ENCODE data around the gene BRK1. TPM values are rescaled to one million over a fixed set of nuclear protein-coding genes. Genes with fewer than 3 reads are reported as not detected.

The BRK1 gene
- total and polyA plus RNA-seq, 9 of the 15 experiments (the other 6 are each of a cell fraction or from before 2014, with no cell fraction given) = 105 to 634 (median 250) TPM

DNA sequence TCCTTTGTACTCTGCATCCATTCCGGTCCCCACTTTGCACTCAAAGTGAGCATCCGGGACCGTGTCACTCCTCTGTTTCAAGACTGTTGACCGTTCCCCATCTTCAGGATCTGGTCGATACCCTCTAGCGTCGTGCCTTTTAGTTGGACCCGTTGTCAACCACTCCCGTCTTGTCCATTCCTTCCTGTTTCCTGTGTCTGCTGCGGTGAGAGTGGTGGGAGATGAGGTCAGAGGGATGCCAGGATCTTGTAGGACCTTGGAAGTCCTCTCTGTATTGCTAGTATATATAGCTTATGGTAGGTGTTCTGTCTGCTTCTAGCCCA lies 624 bp downstream of the BRK1 start (continued):
- TF ChIP-seq, protein P1, sequence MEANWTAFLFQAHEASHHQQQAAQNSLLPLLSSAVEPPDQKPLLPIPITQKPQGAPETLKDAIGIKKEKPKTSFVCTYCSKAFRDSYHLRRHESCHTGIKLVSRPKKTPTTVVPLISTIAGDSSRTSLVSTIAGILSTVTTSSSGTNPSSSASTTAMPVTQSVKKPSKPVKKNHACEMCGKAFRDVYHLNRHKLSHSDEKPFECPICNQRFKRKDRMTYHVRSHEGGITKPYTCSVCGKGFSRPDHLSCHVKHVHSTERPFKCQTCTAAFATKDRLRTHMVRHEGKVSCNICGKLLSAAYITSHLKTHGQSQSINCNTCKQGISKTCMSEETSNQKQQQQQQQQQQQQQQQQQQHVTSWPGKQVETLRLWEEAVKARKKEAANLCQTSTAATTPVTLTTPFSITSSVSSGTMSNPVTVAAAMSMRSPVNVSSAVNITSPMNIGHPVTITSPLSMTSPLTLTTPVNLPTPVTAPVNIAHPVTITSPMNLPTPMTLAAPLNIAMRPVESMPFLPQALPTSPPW (CRISPR knock-in tag; IDR thresholded peaks at IDR 0.05) = peak; percentile 21; the same call in 1 of the 2 replicates
- TF ChIP-seq, protein P2, sequence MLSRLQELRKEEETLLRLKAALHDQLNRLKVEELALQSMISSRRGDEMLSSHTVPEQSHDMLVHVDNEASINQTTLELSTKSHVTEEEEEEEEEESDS (CRISPR knock-in tag; IDR thresholded peaks at IDR 0.05) = no peak
- TF ChIP-seq ZNF23 (CRISPR knock-in tag; IDR thresholded peaks at IDR 0.05) = no peak
- TF ChIP-seq ESRRA (IDR thresholded peaks at IDR 0.05; ENCODE audit: borderline replicate concordance, low read depth) = no peak
- TF ChIP-seq KDM1A (IDR thresholded peaks at IDR 0.05) = no peak
- no peak for TF ChIP-seq FOS (IDR thresholded peaks at IDR 0.05; ENCODE audit: extremely low read depth, insufficient read length)
- TF ChIP-seq, protein P3, sequence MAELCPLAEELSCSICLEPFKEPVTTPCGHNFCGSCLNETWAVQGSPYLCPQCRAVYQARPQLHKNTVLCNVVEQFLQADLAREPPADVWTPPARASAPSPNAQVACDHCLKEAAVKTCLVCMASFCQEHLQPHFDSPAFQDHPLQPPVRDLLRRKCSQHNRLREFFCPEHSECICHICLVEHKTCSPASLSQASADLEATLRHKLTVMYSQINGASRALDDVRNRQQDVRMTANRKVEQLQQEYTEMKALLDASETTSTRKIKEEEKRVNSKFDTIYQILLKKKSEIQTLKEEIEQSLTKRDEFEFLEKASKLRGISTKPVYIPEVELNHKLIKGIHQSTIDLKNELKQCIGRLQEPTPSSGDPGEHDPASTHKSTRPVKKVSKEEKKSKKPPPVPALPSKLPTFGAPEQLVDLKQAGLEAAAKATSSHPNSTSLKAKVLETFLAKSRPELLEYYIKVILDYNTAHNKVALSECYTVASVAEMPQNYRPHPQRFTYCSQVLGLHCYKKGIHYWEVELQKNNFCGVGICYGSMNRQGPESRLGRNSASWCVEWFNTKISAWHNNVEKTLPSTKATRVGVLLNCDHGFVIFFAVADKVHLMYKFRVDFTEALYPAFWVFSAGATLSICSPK (IDR thresholded peaks at IDR 0.05; ENCODE audit: borderline replicate concordance) = 0 out of 2 replicates have a peak, but pooled peaks have one; percentile 36
- TF ChIP-seq, protein P4, sequence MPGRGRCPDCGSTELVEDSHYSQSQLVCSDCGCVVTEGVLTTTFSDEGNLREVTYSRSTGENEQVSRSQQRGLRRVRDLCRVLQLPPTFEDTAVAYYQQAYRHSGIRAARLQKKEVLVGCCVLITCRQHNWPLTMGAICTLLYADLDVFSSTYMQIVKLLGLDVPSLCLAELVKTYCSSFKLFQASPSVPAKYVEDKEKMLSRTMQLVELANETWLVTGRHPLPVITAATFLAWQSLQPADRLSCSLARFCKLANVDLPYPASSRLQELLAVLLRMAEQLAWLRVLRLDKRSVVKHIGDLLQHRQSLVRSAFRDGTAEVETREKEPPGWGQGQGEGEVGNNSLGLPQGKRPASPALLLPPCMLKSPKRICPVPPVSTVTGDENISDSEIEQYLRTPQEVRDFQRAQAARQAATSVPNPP (IDR thresholded peaks at IDR 0.05; ENCODE audit: borderline replicate concordance, insufficient read depth, insufficient read length) = no peak
- no peak for TF ChIP-seq NFATC3 (IDR thresholded peaks at IDR 0.05)
- TF ChIP-seq ETS2 (tag; IDR thresholded peaks at IDR 0.05; ENCODE audit: borderline replicate concordance, poor library complexity, severe bottlenecking) = no peak
- no peak for TF ChIP-seq SRSF9 (IDR thresholded peaks at IDR 0.05; ENCODE audit: borderline replicate concordance, low read depth, low read length)
- TF ChIP-seq, protein P5, sequence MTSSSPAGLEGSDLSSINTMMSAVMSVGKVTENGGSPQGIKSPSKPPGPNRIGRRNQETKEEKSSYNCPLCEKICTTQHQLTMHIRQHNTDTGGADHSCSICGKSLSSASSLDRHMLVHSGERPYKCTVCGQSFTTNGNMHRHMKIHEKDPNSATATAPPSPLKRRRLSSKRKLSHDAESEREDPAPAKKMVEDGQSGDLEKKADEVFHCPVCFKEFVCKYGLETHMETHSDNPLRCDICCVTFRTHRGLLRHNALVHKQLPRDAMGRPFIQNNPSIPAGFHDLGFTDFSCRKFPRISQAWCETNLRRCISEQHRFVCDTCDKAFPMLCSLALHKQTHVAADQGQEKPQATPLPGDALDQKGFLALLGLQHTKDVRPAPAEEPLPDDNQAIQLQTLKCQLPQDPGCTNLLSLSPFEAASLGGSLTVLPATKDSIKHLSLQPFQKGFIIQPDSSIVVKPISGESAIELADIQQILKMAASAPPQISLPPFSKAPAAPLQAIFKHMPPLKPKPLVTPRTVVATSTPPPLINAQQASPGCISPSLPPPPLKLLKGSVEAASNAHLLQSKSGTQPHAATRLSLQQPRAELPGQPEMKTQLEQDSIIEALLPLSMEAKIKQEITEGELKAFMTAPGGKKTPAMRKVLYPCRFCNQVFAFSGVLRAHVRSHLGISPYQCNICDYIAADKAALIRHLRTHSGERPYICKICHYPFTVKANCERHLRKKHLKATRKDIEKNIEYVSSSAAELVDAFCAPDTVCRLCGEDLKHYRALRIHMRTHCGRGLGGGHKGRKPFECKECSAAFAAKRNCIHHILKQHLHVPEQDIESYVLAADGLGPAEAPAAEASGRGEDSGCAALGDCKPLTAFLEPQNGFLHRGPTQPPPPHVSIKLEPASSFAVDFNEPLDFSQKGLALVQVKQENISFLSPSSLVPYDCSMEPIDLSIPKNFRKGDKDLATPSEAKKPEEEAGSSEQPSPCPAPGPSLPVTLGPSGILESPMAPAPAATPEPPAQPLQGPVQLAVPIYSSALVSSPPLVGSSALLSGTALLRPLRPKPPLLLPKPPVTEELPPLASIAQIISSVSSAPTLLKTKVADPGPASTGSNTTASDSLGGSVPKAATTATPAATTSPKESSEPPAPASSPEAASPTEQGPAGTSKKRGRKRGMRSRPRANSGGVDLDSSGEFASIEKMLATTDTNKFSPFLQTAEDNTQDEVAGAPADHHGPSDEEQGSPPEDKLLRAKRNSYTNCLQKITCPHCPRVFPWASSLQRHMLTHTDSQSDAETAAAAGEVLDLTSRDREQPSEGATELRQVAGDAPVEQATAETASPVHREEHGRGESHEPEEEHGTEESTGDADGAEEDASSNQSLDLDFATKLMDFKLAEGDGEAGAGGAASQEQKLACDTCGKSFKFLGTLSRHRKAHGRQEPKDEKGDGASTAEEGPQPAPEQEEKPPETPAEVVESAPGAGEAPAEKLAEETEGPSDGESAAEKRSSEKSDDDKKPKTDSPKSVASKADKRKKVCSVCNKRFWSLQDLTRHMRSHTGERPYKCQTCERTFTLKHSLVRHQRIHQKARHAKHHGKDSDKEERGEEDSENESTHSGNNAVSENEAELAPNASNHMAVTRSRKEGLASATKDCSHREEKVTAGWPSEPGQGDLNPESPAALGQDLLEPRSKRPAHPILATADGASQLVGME (CRISPR knock-in tag; IDR thresholded peaks at IDR 0.05) = no peak
- TF ChIP-seq, protein P6, sequence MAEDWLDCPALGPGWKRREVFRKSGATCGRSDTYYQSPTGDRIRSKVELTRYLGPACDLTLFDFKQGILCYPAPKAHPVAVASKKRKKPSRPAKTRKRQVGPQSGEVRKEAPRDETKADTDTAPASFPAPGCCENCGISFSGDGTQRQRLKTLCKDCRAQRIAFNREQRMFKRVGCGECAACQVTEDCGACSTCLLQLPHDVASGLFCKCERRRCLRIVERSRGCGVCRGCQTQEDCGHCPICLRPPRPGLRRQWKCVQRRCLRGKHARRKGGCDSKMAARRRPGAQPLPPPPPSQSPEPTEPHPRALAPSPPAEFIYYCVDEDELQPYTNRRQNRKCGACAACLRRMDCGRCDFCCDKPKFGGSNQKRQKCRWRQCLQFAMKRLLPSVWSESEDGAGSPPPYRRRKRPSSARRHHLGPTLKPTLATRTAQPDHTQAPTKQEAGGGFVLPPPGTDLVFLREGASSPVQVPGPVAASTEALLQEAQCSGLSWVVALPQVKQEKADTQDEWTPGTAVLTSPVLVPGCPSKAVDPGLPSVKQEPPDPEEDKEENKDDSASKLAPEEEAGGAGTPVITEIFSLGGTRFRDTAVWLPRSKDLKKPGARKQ (CRISPR knock-in tag; IDR thresholded peaks at IDR 0.05) = no peak
- TF ChIP-seq KAT8 (IDR thresholded peaks at IDR 0.05; ENCODE audit: low read depth) = no peak
- no peak for TF ChIP-seq HEY1 (CRISPR knock-in tag; IDR thresholded peaks at IDR 0.05; ENCODE audit: borderline replicate concordance)
- TF ChIP-seq MXI1 (IDR thresholded peaks at IDR 0.05; ENCODE audit: low read depth, low read length) = no peak
- no peak for TF ChIP-seq FOXP1 (CRISPR knock-in tag; IDR thresholded peaks at IDR 0.05)

Data from K562 (cell line).